Body of pancreas (tissue), 4 donors: ENCODE results near the gene GRIA4.

Source experiments
- CTCF ChIP-seq, 7 experiments: fragments of 450-650 bp in 4 of 7; fragments of 200-600 bp in 3 of 7; sonication (generic) in 3 of 7; IDR thresholded peaks; one replicate each; pipeline ENCODE4 v1.5.1; 2016 to 2019; ENCODE audit warnings: antibody characterized with exemption in 7 of 7
- POLR2A ChIP-seq, 3 donors: fragments of 450-650 bp; IDR thresholded peaks; one replicate each; pipeline ENCODE4 v1.6.1; 2016; ENCODE audit warnings: antibody characterized with exemption in 3 of 3, mild to moderate bottlenecking in 2 of 3

- no peak for TF ChIP-seq POLR2A (IDR thresholded peaks at IDR 0.05)
- no peak for TF ChIP-seq CTCF (IDR thresholded peaks at IDR 0.05)
Measured at GRCh38 chr11:105622016-105622415, 12.1 kb downstream of the GRIA4 start.
